Suprapubic skin (tissue), 4 donors: Measurements from ENCODE around the gene SLCO3A1.

ENCODE experiments used
- EP300 ChIP-seq: sonication (generic); formaldehyde crosslinking; IDR thresholded peaks from one replicate; pipeline ENCODE4 v1.6.1; 2017; ENCODE audit warnings: antibody characterized with exemption
- POLR2A ChIP-seq, 2 donors: fragments of 450-650 bp; IDR thresholded peaks; one replicate each; pipeline ENCODE4 v1.6.1; 2017; ENCODE audit warnings: antibody characterized with exemption in 2 of 2, mild to moderate bottlenecking in 2 of 2, moderate library complexity in 2 of 2
- POLR2AphosphoS5 ChIP-seq, 3 donors: sonication (generic); formaldehyde crosslinking; IDR thresholded peaks; one replicate each; pipeline ENCODE4 v1.6.1; 2017; ENCODE audit warnings: antibody characterized with exemption in 3 of 3
- TF ChIP-seq, protein P1 (sequence below), 2 donors: fragments of 200-600 bp in 1 of 2; fragments of 450-650 bp in 1 of 2; sonication (generic) in 1 of 2; IDR thresholded peaks; one replicate each; pipeline ENCODE4 v1.5.1; 2016 to 2019; ENCODE audit warnings: antibody characterized with exemption in 2 of 2, mild to moderate bottlenecking in 1 of 2, moderate library complexity in 1 of 2

DNA sequence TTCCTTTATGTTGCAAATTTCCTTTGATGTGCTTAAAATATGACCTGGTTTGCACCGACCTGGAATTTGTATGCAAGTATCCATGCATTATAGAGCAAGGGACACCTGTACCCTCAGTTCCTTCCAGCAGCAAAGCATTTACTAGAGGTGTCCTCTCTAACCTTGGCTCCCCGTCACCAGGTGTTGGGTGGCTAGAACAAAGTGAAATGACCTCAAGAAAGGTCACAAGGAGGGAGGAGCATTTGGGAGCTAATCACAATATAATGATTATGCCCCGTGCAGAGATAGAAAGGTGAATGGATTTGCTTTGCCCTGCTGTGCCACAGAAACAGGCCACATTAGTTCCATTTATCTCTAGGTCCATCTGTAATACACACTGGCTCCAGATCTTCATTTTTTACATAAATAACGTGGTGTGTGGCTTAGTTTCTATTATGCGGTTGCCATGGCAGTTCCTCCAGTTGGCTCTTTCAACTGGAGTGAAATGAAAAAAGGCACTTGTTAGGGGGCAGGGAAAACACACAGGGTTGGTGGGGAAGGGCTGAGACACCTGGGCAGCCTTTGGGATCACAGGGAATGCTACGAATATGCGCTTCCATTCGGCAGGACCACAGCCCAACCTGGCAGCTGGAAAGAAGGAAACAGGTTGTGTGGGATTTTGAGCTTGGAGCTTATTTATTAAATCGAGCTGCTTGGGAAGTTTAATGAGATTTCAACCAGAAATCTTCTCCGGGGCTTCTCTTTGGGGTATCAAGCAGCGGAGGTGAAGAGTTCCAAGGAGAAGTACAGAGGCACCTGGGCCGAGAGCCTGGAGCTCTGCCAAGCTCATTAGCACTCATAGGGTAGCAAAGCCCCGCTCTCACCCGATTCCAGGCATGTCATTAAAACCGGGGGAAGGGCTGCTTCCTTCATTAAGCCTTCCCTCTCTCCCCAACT, 306.7 kb downstream of the SLCO3A1 start:
- TF ChIP-seq, protein P1, sequence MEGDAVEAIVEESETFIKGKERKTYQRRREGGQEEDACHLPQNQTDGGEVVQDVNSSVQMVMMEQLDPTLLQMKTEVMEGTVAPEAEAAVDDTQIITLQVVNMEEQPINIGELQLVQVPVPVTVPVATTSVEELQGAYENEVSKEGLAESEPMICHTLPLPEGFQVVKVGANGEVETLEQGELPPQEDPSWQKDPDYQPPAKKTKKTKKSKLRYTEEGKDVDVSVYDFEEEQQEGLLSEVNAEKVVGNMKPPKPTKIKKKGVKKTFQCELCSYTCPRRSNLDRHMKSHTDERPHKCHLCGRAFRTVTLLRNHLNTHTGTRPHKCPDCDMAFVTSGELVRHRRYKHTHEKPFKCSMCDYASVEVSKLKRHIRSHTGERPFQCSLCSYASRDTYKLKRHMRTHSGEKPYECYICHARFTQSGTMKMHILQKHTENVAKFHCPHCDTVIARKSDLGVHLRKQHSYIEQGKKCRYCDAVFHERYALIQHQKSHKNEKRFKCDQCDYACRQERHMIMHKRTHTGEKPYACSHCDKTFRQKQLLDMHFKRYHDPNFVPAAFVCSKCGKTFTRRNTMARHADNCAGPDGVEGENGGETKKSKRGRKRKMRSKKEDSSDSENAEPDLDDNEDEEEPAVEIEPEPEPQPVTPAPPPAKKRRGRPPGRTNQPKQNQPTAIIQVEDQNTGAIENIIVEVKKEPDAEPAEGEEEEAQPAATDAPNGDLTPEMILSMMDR (IDR thresholded peaks at IDR 0.05): no peak
- TF ChIP-seq POLR2A (IDR thresholded peaks at IDR 0.05): no peak
- TF ChIP-seq POLR2AphosphoS5 (IDR thresholded peaks at IDR 0.05): no peak
- no peak for TF ChIP-seq EP300
